ENCODE measurements around the gene LGR6. TPM values are rescaled to one million over a fixed set of nuclear protein-coding genes. Genes with fewer than 3 reads are reported as not detected.

Gene LGR6
- total RNA-seq, 1 donor from 2014 or later = 1.8 TPM

- no peak overlapping the region for H3K27ac Mint-ChIP-seq (ENCODE audit: unreplicated experiment)
- DNase-seq (ENCODE audit: low spot score) = no peak
- H3K4me1 Mint-ChIP-seq (ENCODE audit: low read depth) = peaks cover 2% of the 10 kb centered on the region
- no peaks in the 10 kb centered on the region for H3K36me3 Mint-ChIP-seq (ENCODE audit: low read depth)
- H3K9me3 Mint-ChIP-seq (ENCODE audit: low read depth) = no peaks in the 10 kb centered on the region
- TF ChIP-seq CTCF (IDR thresholded peaks at IDR 0.05) = no peak
- no peak overlapping the region for H3K4me3 Mint-ChIP-seq (ENCODE audit: unreplicated experiment)
- H3K27me3 Mint-ChIP-seq (ENCODE audit: low read depth) = peaks cover 6% of the 10 kb centered on the region
Measured at GRCh38 chr1:202228484-202229122, 35.0 kb downstream of the LGR6 start.

GRCh38 chr1:202229376-202229775 lies 35.8 kb downstream of the LGR6 start:
- Mint-ChIP-seq H3K27ac (ENCODE audit: unreplicated experiment) (no peak overlapping the region), H3K4me3 (ENCODE audit: unreplicated experiment) (no peak overlapping the region), H3K27me3 (ENCODE audit: low read depth) (peaks cover 3% of the 10 kb centered on the region), H3K4me1 (ENCODE audit: low read depth) (peaks cover 9% of the 10 kb centered on the region), H3K36me3 (ENCODE audit: low read depth) (no peaks in the 10 kb centered on the region), H3K9me3 (ENCODE audit: low read depth) (no peaks in the 10 kb centered on the region)
- no peak for TF ChIP-seq CTCF (IDR thresholded peaks at IDR 0.05)
- DNase-seq (ENCODE audit: low spot score) = no peak

- H3K27ac Mint-ChIP-seq (ENCODE audit: unreplicated experiment) = no peak overlapping the region
- H3K36me3 Mint-ChIP-seq (ENCODE audit: low read depth) = no peaks in the 10 kb centered on the region
- H3K9me3 Mint-ChIP-seq (ENCODE audit: low read depth) = no peaks in the 10 kb centered on the region
- no peak overlapping the region for H3K4me3 Mint-ChIP-seq (ENCODE audit: unreplicated experiment)
- peaks cover 18% of the 10 kb centered on the region for H3K4me1 Mint-ChIP-seq (ENCODE audit: low read depth)
- no peak for TF ChIP-seq CTCF (IDR thresholded peaks at IDR 0.05)
- H3K27me3 Mint-ChIP-seq (ENCODE audit: low read depth) = peaks cover 3% of the 10 kb centered on the region
- DNase-seq (ENCODE audit: low spot score) = no peak
Measured at GRCh38 chr1:202230061-202230938, 36.7 kb downstream of the LGR6 start.

GRCh38 chr1:202230939-202231645 lies 37.5 kb downstream of the LGR6 start:
- H3K27me3 Mint-ChIP-seq (ENCODE audit: low read depth) = peaks cover 3% of the 10 kb centered on the region
- no peaks in the 10 kb centered on the region for H3K36me3 Mint-ChIP-seq (ENCODE audit: low read depth)
- H3K27ac Mint-ChIP-seq (ENCODE audit: unreplicated experiment) = no peak overlapping the region
- H3K9me3 Mint-ChIP-seq (ENCODE audit: low read depth) = no peaks in the 10 kb centered on the region
- no peak overlapping the region for H3K4me3 Mint-ChIP-seq (ENCODE audit: unreplicated experiment)
- TF ChIP-seq CTCF (IDR thresholded peaks at IDR 0.05) = no peak
- peaks cover 26% of the 10 kb centered on the region for H3K4me1 Mint-ChIP-seq (ENCODE audit: low read depth)
- peak; percentile 46 for DNase-seq (ENCODE audit: low spot score)

- peaks cover 46% of the 10 kb centered on the region for H3K4me1 Mint-ChIP-seq (ENCODE audit: low read depth)
- H3K9me3 Mint-ChIP-seq (ENCODE audit: low read depth) = no peaks in the 10 kb centered on the region
- peak; percentile 48 for DNase-seq (ENCODE audit: low spot score)
- H3K4me3 Mint-ChIP-seq (ENCODE audit: unreplicated experiment) = no peak overlapping the region
- H3K27ac Mint-ChIP-seq (ENCODE audit: unreplicated experiment) = no peak overlapping the region
- H3K36me3 Mint-ChIP-seq (ENCODE audit: low read depth) = no peaks in the 10 kb centered on the region
- TF ChIP-seq CTCF (IDR thresholded peaks at IDR 0.05) = no peak
- no peaks in the 10 kb centered on the region for H3K27me3 Mint-ChIP-seq (ENCODE audit: low read depth)
Measured at GRCh38 chr1:202233171-202233570, 39.6 kb downstream of the LGR6 start.
